Caco-2 (cell line): Measurements from ENCODE around the gene PATL2. TPM values are rescaled to one million over a fixed set of nuclear protein-coding genes. Genes with fewer than 3 reads are reported as not detected.

Experiments
- BruUV-seq: library from RNA; stranded (reverse); fragments of 400-500 nt; replicated peaks from 2 replicates; lab custom pipeline; 2021; lab: Mats Ljungman, UMichigan
- CTCF ChIA-PET: fragments of 300-600 bp; sonication (Branson Sonifier 250); formaldehyde crosslinking; loops from one replicate; lab custom pipeline; 2022; ENCODE audit warnings: antibody characterized with exemption; lab: Charles Lee
- POLR2A ChIA-PET: fragments of 300-600 bp; sonication (Branson Sonifier 250); formaldehyde crosslinking; loops from one replicate; lab custom pipeline; 2022; ENCODE audit warnings: antibody characterized with exemption; lab: Charles Lee
- DNase-seq, 2 experiments: peaks; one replicate each; pipeline versions ENCODE4 v3.0.0 to v3.0.0-alpha.2; 2020 to 2022
- H3K27me3 ChIP-seq: replicated peaks from 2 replicates; pipeline ENCODE4 v1.6.0; 2011; ENCODE audit warnings: low read length; ENCODE audit not compliant: control insufficient read depth, insufficient read depth
- H3K36me3 ChIP-seq: 2 replicates; pipeline ENCODE4 v1.5.1; 2011; ENCODE audit warnings: low read length; ENCODE audit not compliant: control insufficient read depth, insufficient read depth
- H3K4me1 ChIP-seq: fragments of 250-450 bp; sonication (Bioruptor Pico); 2 replicates; pipeline ENCODE4 v1.5.1; 2020; ENCODE audit warnings: mild to moderate bottlenecking
- H3K4me3 ChIP-seq: 2 replicates; pipeline ENCODE4 v1.5.1; 2011; ENCODE audit warnings: low read depth, mild to moderate bottlenecking, control low read depth, low read length
- H3K9me3 ChIP-seq: fragments of 250-450 bp; sonication (Bioruptor Pico); 2 replicates; pipeline ENCODE4 v1.5.1; 2020; ENCODE audit warnings: mild to moderate bottlenecking, moderate library complexity
- H3K27ac Mint-ChIP-seq: one replicate; pipeline ENCODE4 v1.8.0; 2022; ENCODE audit warnings: mixed read lengths; ENCODE audit not compliant: unreplicated experiment
- H3K27me3 Mint-ChIP-seq: one replicate; pipeline ENCODE4 v1.8.0; 2022; ENCODE audit warnings: mixed read lengths; ENCODE audit not compliant: insufficient read depth, unreplicated experiment
- H3K36me3 Mint-ChIP-seq: one replicate; pipeline ENCODE4 v1.8.0; 2022; ENCODE audit warnings: mild to moderate bottlenecking, mixed read lengths; ENCODE audit not compliant: insufficient read depth, unreplicated experiment
- H3K4me1 Mint-ChIP-seq: one replicate; pipeline ENCODE4 v1.8.0; 2022; ENCODE audit warnings: low read depth, mixed read lengths; ENCODE audit not compliant: unreplicated experiment
- H3K4me3 Mint-ChIP-seq: one replicate; pipeline ENCODE4 v1.8.0; 2022; ENCODE audit warnings: mild to moderate bottlenecking, moderate library complexity, mixed read lengths; ENCODE audit not compliant: unreplicated experiment
- H3K9me3 Mint-ChIP-seq: one replicate; pipeline ENCODE4 v1.8.0; 2022; ENCODE audit warnings: mixed read lengths; ENCODE audit not compliant: unreplicated experiment
- intact Hi-C: fragments of 100-400 bp; cut with micrococcal nuclease; formaldehyde crosslinking; loops from one replicate; pipeline ENCODE4 v1.10.0; 2022; ENCODE audit not compliant: unreplicated experiment
- total RNA-seq: library from RNA; stranded (reverse); gene quantifications from 2 replicates; pipeline ENCODE4 v1.2.3, GENCODE V29; 2022
- TF ChIP-seq, protein P1 (sequence below), 2 experiments: fragments of 200-600 bp in 1 of 2; IDR thresholded peaks; 1 replicate in 1 of 2; 2 replicates in 1 of 2; pipeline versions ENCODE4 v1.5.1 to v1.8.0; 2011 to 2022; ENCODE audit warnings: antibody characterized with exemption in 1 of 2, control low read depth in 1 of 2, inconsistent platforms in 1 of 2, low read depth in 1 of 2, low read length in 1 of 2, mild to moderate bottlenecking in 1 of 2, moderate library complexity in 1 of 2; ENCODE audit not compliant: insufficient read depth in 1 of 2, severe bottlenecking in 1 of 2, unreplicated experiment in 1 of 2

The PATL2 gene
- total RNA-seq, 1 experiment from 2014 or later, result 0.32 TPM

GRCh38 chr15:44719293-44719999 is 8.3 kb upstream of the PATL2 start:
- TF ChIP-seq, protein P1, sequence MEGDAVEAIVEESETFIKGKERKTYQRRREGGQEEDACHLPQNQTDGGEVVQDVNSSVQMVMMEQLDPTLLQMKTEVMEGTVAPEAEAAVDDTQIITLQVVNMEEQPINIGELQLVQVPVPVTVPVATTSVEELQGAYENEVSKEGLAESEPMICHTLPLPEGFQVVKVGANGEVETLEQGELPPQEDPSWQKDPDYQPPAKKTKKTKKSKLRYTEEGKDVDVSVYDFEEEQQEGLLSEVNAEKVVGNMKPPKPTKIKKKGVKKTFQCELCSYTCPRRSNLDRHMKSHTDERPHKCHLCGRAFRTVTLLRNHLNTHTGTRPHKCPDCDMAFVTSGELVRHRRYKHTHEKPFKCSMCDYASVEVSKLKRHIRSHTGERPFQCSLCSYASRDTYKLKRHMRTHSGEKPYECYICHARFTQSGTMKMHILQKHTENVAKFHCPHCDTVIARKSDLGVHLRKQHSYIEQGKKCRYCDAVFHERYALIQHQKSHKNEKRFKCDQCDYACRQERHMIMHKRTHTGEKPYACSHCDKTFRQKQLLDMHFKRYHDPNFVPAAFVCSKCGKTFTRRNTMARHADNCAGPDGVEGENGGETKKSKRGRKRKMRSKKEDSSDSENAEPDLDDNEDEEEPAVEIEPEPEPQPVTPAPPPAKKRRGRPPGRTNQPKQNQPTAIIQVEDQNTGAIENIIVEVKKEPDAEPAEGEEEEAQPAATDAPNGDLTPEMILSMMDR (IDR thresholded peaks at IDR 0.05; ENCODE audit: insufficient read depth in 1 of 2, low read depth in 1 of 2, low read length in 1 of 2, severe bottlenecking in 1 of 2, unreplicated experiment in 1 of 2), result no peak
- Histone ChIP-seq H3K4me1 (no peaks in the 10 kb centered on the region), H3K9me3 (no peaks in the 10 kb centered on the region), H3K4me3 (no peak overlapping the region), H3K36me3 (no peaks in the 10 kb centered on the region), H3K27me3 (no peaks in the 10 kb centered on the region)
- Mint-ChIP-seq H3K27me3 (no peaks in the 10 kb centered on the region), H3K36me3 (peaks cover 31% of the 10 kb centered on the region), H3K4me1 (no peaks in the 10 kb centered on the region), H3K27ac (no peak overlapping the region), H3K9me3 (no peaks in the 10 kb centered on the region), H3K4me3 (no peak overlapping the region)
- DNase-seq, result no peak
- BruUV-seq, result no TSS peak
- intact Hi-C loops, result no loop called here
- ChIA-PET POLR2A (no interaction called here), CTCF (interaction anchor here (1.8 kb wide), 1 partner anchor 56 kb away, joined by 4 read pairs; the partner anchor contains the start of gene SPG11)

- H3K4me3 Mint-ChIP-seq, result no peak overlapping the region
- Histone ChIP-seq H3K4me1 (no peaks in the 10 kb centered on the region), H3K4me3 (no peak overlapping the region), H3K27me3 (no peaks in the 10 kb centered on the region), H3K36me3 (no peaks in the 10 kb centered on the region), H3K9me3 (no peaks in the 10 kb centered on the region)
- no peak for DNase-seq
- no peaks in the 10 kb centered on the region for H3K4me1 Mint-ChIP-seq
- no peak overlapping the region for H3K27ac Mint-ChIP-seq
- H3K9me3 Mint-ChIP-seq, result no peaks in the 10 kb centered on the region
- ChIA-PET CTCF (no interaction called here), POLR2A (no interaction called here)
- H3K27me3 Mint-ChIP-seq, result no peaks in the 10 kb centered on the region
- TF ChIP-seq, protein P1 (IDR thresholded peaks at IDR 0.05; ENCODE audit: insufficient read depth in 1 of 2, low read depth in 1 of 2, low read length in 1 of 2, severe bottlenecking in 1 of 2, unreplicated experiment in 1 of 2), result no peak
- intact Hi-C loops, result no loop called here
- BruUV-seq, result no TSS peak
- H3K36me3 Mint-ChIP-seq, result peaks cover 32% of the 10 kb centered on the region
These were observed 7.8 kb upstream of the PATL2 start for GRCh38 chr15:44718927-44719292.

GRCh38 chr15:44718180-44718926 is 7.2 kb upstream of the PATL2 start:
- BruUV-seq, result no TSS peak
- Histone ChIP-seq H3K36me3 (no peaks in the 10 kb centered on the region), H3K9me3 (no peaks in the 10 kb centered on the region), H3K4me1 (no peaks in the 10 kb centered on the region), H3K27me3 (no peaks in the 10 kb centered on the region), H3K4me3 (no peak overlapping the region)
- ChIA-PET CTCF (no interaction called here), POLR2A (no interaction called here)
- Mint-ChIP-seq H3K27ac (no peak overlapping the region), H3K9me3 (no peaks in the 10 kb centered on the region), H3K4me1 (no peaks in the 10 kb centered on the region), H3K4me3 (no peak overlapping the region), H3K36me3 (peaks cover 32% of the 10 kb centered on the region), H3K27me3 (no peaks in the 10 kb centered on the region)
- DNase-seq, result no peak
- TF ChIP-seq, protein P1 (IDR thresholded peaks at IDR 0.05; ENCODE audit: insufficient read depth in 1 of 2, low read depth in 1 of 2, low read length in 1 of 2, severe bottlenecking in 1 of 2, unreplicated experiment in 1 of 2), result no peak
- intact Hi-C loops, result no loop called here
